Measurements from ENCODE around the gene CARNS1.

CARNS1 gene

DNA sequence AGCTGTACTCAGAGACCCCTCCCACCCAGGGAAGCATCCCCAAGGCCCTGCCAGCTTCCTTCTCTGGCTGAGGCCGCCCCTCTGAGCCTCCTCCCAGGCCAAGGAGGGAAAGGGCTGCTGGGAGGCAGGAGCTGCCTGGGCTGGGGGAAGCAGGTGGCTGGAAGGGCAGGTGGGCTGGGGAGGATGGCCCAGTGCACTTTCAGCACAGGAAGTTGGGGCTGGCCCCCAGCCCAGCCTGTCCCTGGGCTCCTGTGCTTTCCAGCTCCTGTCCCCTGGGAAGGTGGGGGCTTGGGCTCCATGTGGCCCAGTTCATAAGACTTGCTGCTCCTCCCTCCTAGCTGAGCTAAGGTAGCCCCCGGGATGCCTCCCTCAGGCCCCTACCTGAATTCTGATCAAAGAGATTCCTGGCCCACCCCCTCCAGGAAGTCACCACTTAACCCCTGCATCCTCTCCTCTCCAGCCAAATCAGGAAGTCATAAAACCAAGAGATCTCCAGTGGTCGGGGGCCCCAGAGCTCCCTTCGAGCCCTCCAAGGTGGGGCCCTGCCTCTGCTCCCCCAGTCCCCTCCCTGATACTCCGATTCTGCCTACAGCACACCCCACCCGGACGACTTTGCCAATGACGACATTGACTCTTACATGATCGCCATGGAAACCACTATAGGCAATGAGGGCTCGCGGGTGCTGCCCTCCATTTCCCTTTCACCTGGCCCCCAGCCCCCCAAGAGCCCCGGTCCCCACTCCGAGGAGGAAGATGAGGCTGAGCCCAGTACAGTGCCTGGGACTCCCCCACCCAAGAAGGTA, 18.7 kb upstream of the CARNS1 start:
- TF ChIP-seq, protein P1, sequence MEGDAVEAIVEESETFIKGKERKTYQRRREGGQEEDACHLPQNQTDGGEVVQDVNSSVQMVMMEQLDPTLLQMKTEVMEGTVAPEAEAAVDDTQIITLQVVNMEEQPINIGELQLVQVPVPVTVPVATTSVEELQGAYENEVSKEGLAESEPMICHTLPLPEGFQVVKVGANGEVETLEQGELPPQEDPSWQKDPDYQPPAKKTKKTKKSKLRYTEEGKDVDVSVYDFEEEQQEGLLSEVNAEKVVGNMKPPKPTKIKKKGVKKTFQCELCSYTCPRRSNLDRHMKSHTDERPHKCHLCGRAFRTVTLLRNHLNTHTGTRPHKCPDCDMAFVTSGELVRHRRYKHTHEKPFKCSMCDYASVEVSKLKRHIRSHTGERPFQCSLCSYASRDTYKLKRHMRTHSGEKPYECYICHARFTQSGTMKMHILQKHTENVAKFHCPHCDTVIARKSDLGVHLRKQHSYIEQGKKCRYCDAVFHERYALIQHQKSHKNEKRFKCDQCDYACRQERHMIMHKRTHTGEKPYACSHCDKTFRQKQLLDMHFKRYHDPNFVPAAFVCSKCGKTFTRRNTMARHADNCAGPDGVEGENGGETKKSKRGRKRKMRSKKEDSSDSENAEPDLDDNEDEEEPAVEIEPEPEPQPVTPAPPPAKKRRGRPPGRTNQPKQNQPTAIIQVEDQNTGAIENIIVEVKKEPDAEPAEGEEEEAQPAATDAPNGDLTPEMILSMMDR (IDR thresholded peaks at IDR 0.05) = no peak

DNA sequence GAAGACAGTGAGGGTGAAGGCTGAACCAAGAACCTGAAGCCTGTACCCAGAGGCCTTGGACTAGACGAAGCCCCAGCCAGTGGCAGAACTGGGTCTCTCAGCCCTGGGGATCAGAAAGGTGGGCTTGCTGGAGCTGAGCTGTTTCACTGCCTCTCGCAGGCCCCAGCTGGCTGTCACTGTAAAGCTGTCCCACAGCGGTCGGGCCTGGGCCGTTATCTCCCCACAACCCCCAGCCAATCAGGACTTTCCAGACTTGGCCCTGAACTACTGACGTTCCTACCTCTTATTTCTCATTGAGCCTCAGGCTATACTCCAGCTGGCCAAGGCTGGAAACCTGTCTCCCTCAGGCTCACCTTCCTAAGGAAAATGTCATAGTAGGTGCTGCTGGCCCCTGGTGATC, 17.9 kb upstream of the CARNS1 start:
- TF ChIP-seq, protein P1 (IDR thresholded peaks at IDR 0.05) = no peak

GRCh38 chr11:67397986-67398660, 17.4 kb upstream of the CARNS1 start:
- TF ChIP-seq, protein P1 (IDR thresholded peaks at IDR 0.05) = no peak

- TF ChIP-seq, protein P1 (IDR thresholded peaks at IDR 0.05) = no peak
Measured at GRCh38 chr11:67398661-67399563, 16.6 kb upstream of the CARNS1 start.

DNA sequence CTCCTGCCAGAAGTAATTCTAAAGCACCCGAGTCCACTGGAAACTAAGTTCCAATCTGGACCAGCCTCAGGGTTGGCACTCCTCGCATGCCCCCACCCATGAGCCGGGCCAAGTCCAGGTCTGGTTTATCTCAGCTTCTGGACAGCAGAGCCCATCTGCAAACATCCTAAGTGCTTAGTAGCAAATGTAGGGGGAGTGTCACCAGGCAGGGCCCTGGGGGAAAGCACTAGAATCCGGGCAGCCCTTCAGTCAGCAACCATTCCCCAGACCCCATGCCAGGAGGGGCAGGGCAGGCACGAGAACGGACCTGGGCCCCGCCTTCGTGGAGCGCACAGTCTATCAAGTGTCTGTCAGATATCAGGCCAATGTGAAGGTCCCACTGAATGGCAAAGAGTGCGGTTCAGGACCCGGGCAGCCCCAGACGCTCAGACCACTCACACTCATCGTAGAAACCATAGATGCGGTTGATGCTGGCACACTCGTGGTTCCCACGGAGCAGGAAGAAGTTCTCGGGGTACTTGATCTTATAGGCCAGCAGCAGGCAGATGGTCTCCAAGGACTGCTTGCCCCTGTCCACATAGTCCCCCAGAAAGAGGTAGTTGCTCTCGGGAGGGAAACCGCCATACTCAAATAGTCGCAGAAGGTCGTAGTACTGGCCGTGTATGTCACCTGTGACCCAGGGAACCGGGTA, 15.1 kb upstream of the CARNS1 start:
- TF ChIP-seq, protein P1 (IDR thresholded peaks at IDR 0.05) = no peak

DNA sequence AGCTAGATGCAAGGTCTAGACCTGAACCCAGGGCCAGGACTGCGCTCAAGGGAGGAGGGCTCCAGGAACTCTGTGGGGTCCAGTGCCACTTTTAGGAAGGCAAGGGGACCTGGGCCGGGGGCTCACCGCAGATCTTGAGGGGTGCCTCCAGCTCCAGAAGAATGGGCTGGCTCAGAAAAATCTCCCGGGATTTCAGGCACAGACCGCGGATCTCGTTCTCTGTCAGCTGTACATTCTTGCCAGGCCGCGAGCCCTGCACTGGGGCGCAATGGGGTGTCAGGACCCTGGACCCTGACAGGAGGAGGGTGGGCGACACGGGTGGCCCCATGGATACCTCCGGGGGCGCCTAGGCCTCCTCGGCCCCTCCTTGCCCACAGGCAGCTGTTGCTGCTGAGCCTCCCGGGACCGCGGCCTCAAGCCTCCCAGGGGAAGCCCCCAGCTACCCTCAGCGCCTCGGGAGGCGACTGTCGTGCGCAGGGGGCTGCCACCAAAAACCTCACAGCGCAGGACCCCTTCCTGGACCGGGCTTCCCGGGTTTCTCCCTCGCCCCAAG, 14.5 kb upstream of the CARNS1 start:
- TF ChIP-seq, protein P1 (IDR thresholded peaks at IDR 0.05) = no peak
